BE2C (cell line): ENCODE measurements around the gene HBB. TPM values are rescaled to one million over a fixed set of nuclear protein-coding genes. Genes with fewer than 3 reads are reported as not detected.

Experiments
- DNase-seq: peaks from one replicate; pipeline ENCODE4 v3.0.0-alpha.2; 2020
- H3K27me3 ChIP-seq: fragments of 250-450 bp; sonication (Bioruptor Pico); 2 replicates; pipeline ENCODE4 v1.5.1; 2020; ENCODE audit warnings: mild to moderate bottlenecking
- H3K36me3 ChIP-seq: fragments of 250-450 bp; sonication (Bioruptor Pico); 2 replicates; pipeline ENCODE4 v1.5.1; 2020; ENCODE audit warnings: mild to moderate bottlenecking
- H3K4me1 ChIP-seq: fragments of 250-450 bp; sonication (Bioruptor Pico); 2 replicates; pipeline ENCODE4 v1.5.1; 2020
- H3K4me3 ChIP-seq: 2 replicates; pipeline ENCODE4 v1.5.1; 2011; ENCODE audit warnings: low read depth, low read length
- H3K9me3 ChIP-seq: fragments of 250-450 bp; sonication (Bioruptor Pico); 2 replicates; pipeline ENCODE4 v1.5.1; 2020
- polyA plus RNA-seq: library from polyadenylated mRNA; unstranded; fragments of >200 nt; gene quantifications from one replicate; pipeline ENCODE4 v1.2.1, GENCODE V29; 2012; ENCODE audit warnings: low read depth, missing spikeins; ENCODE audit not compliant: insufficient read length, insufficient read depth
- TF ChIP-seq, protein P1 (sequence below): IDR thresholded peaks from 2 replicates; pipeline ENCODE4 v1.5.1; 2012; ENCODE audit warnings: mild to moderate bottlenecking, low read depth, low read length

Gene HBB
- polyA plus RNA-seq, result not detected

- no peak within 1 kb of the TSS for H3K4me3 ChIP-seq
- H3K4me1 ChIP-seq, result no peaks in the 10 kb centered on the region
- H3K27me3 ChIP-seq, result no peaks in the 10 kb centered on the region
- no peak for DNase-seq
- no peaks in the 10 kb centered on the region for H3K9me3 ChIP-seq
- TF ChIP-seq, protein P1, sequence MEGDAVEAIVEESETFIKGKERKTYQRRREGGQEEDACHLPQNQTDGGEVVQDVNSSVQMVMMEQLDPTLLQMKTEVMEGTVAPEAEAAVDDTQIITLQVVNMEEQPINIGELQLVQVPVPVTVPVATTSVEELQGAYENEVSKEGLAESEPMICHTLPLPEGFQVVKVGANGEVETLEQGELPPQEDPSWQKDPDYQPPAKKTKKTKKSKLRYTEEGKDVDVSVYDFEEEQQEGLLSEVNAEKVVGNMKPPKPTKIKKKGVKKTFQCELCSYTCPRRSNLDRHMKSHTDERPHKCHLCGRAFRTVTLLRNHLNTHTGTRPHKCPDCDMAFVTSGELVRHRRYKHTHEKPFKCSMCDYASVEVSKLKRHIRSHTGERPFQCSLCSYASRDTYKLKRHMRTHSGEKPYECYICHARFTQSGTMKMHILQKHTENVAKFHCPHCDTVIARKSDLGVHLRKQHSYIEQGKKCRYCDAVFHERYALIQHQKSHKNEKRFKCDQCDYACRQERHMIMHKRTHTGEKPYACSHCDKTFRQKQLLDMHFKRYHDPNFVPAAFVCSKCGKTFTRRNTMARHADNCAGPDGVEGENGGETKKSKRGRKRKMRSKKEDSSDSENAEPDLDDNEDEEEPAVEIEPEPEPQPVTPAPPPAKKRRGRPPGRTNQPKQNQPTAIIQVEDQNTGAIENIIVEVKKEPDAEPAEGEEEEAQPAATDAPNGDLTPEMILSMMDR, result no peak
- no peaks in the 10 kb centered on the region for H3K36me3 ChIP-seq
Measured at GRCh38 chr11:5226732-5227310, at the start of gene HBB. TSS of gene HBB (minus strand) at chr11:5227071. CDS start at chr11:5227021, 50 bp downstream.

DNA sequence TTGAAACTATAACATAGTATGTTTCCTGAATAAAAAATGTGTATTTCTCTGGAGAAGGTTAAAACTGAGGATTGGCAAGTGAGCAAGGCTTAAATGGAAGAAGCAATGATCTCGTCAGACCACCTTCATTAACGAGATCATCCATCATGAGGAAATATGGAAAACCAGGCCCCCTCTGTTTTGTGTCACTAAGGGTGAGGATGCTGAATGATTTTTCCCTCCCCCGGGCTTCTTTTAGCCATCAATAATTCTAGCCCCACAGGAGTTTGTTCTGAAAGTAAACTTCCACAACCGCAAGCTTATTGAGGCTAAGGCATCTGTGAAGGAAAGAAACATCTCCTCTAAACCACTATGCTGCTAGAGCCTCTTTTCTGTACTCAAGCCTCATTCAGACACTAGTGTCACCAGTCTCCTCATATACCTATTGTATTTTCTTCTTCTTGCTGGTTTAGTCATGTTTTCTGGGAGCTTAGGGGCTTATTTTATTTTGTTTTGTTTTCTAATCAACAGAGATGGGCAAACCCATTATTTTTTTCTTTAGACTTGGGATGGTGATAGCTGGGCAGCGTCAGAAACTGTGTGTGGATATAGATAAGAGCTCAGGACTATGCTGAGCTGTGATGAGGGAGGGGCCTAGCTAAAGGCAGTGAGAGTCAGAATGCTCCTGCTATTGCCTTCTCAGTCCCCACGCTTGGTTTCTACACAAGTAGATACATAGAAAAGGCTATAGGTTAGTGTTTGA is 48.7 kb upstream of the HBB start:
- H3K4me1 ChIP-seq, result no peaks in the 10 kb centered on the region
- DNase-seq, result no peak
- H3K4me3 ChIP-seq, result no peak overlapping the region
- TF ChIP-seq, protein P1, result no peak
- no peaks in the 10 kb centered on the region for H3K36me3 ChIP-seq
- H3K27me3 ChIP-seq, result no peaks in the 10 kb centered on the region
- H3K9me3 ChIP-seq, result no peaks in the 10 kb centered on the region

DNA sequence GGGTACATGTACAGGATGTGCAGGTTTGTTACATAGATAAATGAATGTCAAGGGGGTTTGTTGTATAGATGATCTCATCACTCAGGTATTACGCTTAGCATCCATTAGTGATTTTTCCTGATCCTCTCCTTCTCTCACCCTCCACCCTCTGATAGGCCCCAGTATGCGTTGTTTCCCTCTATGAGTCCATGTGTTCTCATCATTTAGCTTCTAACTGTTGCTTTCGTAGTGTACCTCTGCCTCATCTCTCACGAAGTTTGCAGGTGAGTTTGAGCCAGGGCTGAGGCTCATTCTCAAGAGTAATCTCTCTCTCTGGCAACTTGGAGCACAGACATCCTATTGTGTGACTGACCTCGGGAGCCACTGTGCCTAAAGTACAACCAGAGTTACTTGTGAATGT is 47.5 kb upstream of the HBB start:
- Histone ChIP-seq H3K9me3 (no peaks in the 10 kb centered on the region), H3K4me3 (no peak overlapping the region), H3K36me3 (no peaks in the 10 kb centered on the region), H3K4me1 (no peaks in the 10 kb centered on the region), H3K27me3 (no peaks in the 10 kb centered on the region)
- DNase-seq, result no peak
- TF ChIP-seq, protein P1, result no peak

- Histone ChIP-seq H3K4me3 (no peak overlapping the region), H3K4me1 (no peaks in the 10 kb centered on the region), H3K9me3 (no peaks in the 10 kb centered on the region), H3K27me3 (no peaks in the 10 kb centered on the region), H3K36me3 (no peaks in the 10 kb centered on the region)
- TF ChIP-seq, protein P1, result no peak
- no peak for DNase-seq
Measured at GRCh38 chr11:5272395-5273017, 45.6 kb upstream of the HBB start.

- TF ChIP-seq, protein P1, result no peak
Measured at GRCh38 chr11:5269715-5270147, 42.9 kb upstream of the HBB start, which contains the start of gene HBE1. TSS of gene HBE1 (minus strand) at chr11:5269945. CDS start at chr11:5269890, 55 bp downstream.

More at GRCh38 chr11:5269715-5270147, 42.9 kb upstream of the HBB start, which contains the start of gene HBE1:
- Histone ChIP-seq H3K4me1 (no peaks in the 10 kb centered on the region), H3K27me3 (no peaks in the 10 kb centered on the region), H3K9me3 (no peaks in the 10 kb centered on the region), H3K4me3 (no peak within 1 kb of the TSS), H3K36me3 (no peaks in the 10 kb centered on the region)
- DNase-seq, result no peak
